B cell (primary cell): ENCODE results near the gene DNAJC1. TPM values are rescaled to one million over a fixed set of nuclear protein-coding genes. Genes with fewer than 3 reads are reported as not detected.

Experiments used
- ATAC-seq: fragments of 200-7000 bp; cut with Tn5 transposase; one replicate; pipeline ENCODE4 v1.10.0; 2021; ENCODE audit warnings: low read depth, mild to moderate bottlenecking, moderate number of reproducible peaks, moderate library complexity
- CTCF ChIA-PET: fragments of 350-600 bp; sonication (Branson Sonifier 250); formaldehyde crosslinking; loops from one replicate; lab custom pipeline; 2021; ENCODE audit warnings: antibody characterized with exemption, inconsistent platforms; lab: Charles Lee
- POLR2A ChIA-PET: fragments of 350-600 bp; sonication (Branson Sonifier 250); formaldehyde crosslinking; loops from one replicate; lab custom pipeline; 2021; ENCODE audit warnings: antibody characterized with exemption; lab: Charles Lee
- DNase-seq: peaks from one replicate; pipeline ENCODE4 v3.0.0; 2013
- H2AFZ ChIP-seq: 2 replicates; pipeline ENCODE4 v1.6.1; 2012; ENCODE audit warnings: mild to moderate bottlenecking, low read depth, low read length; ENCODE audit not compliant: insufficient read depth, poor library complexity, severe bottlenecking
- H3K27ac ChIP-seq, 2 donors: 1 replicate in 1 of 2; 2 replicates in 1 of 2; pipeline ENCODE4 v1.5.1; 2012 to 2013; ENCODE audit warnings: low read length in 2 of 2, mild to moderate bottlenecking in 2 of 2, moderate library complexity in 1 of 2
- H3K27me3 ChIP-seq, 4 experiments: fragments of 200-600 bp in 1 of 4; sonication (generic) in 1 of 4; replicated peaks in 1 of 4; 1 replicate in 2 of 4; 2 replicates in 2 of 4; pipeline versions ENCODE4 v1.6.1 to v1.7.0; 2013 to 2016; ENCODE audit warnings: low read length in 3 of 4, mild to moderate bottlenecking in 2 of 4, mixed read lengths in 1 of 4, moderate library complexity in 1 of 4; ENCODE audit not compliant: insufficient read depth in 4 of 4, control insufficient read depth in 3 of 4; ENCODE audit errors: control extremely low read depth in 1 of 4
- H3K36me3 ChIP-seq, 2 experiments: replicated peaks in 1 of 2; 1 replicate in 1 of 2; 2 replicates in 1 of 2; pipeline versions ENCODE4 v1.6.1 to v1.7.1; 2013; ENCODE audit warnings: low read length in 1 of 2; ENCODE audit not compliant: insufficient read depth in 2 of 2, control insufficient read depth in 1 of 2; ENCODE audit errors: control extremely low read depth in 1 of 2, extremely low read depth in 1 of 2
- H3K4me1 ChIP-seq, 2 donors: fragments of 200-600 bp in 1 of 2; sonication (generic) in 1 of 2; 1 replicate in 1 of 2; 2 replicates in 1 of 2; pipeline versions ENCODE4 v1.5.1 to v1.6.1; 2013 to 2017; ENCODE audit warnings: low read length in 2 of 2; ENCODE audit not compliant: control insufficient read depth in 2 of 2, insufficient read depth in 2 of 2
- H3K4me2 ChIP-seq: replicated peaks from 2 replicates; pipeline ENCODE3; 2012; ENCODE audit warnings: mild to moderate bottlenecking, low read depth, low read length; ENCODE audit not compliant: poor library complexity, severe bottlenecking
- H3K4me3 ChIP-seq, 5 experiments: fragments of 200-600 bp in 1 of 5; sonication (generic) in 1 of 5; 1 replicate in 3 of 5; 2 replicates in 2 of 5; pipeline versions ENCODE4 v1.5.1 to v1.7.0; 2011 to 2016; ENCODE audit warnings: low read length in 4 of 5, mild to moderate bottlenecking in 4 of 5, low read depth in 2 of 5, control low read depth in 1 of 5, moderate library complexity in 1 of 5; ENCODE audit not compliant: insufficient read depth in 1 of 5; ENCODE audit errors: control extremely low read depth in 1 of 5, extremely low read depth in 1 of 5
- H3K79me2 ChIP-seq: fragments of 200-600 bp; sonication (generic); one replicate; pipeline ENCODE4 v1.6.0; 2016; ENCODE audit warnings: low read length; ENCODE audit not compliant: control insufficient read depth, insufficient read depth
- H3K9ac ChIP-seq: fragments of 200-600 bp; sonication (generic); 2 replicates; pipeline ENCODE4 v1.6.1; 2017; ENCODE audit warnings: mild to moderate bottlenecking, low read length, moderate library complexity
- H3K9me3 ChIP-seq, 3 donors: one replicate each; pipeline versions ENCODE4 v1.6.1 to v1.7.1; 2013; ENCODE audit warnings: low read length in 2 of 3; ENCODE audit not compliant: control insufficient read depth in 2 of 3, insufficient read depth in 1 of 3; ENCODE audit errors: control extremely low read depth in 1 of 3
- H4K20me1 ChIP-seq: 2 replicates; pipeline ENCODE4 v1.6.0; 2012; ENCODE audit warnings: mild to moderate bottlenecking, low read length; ENCODE audit not compliant: insufficient read depth, control insufficient read depth, poor library complexity, severe bottlenecking
- H3K27ac Mint-ChIP-seq: one replicate; pipeline ENCODE4 v1.8.0; 2021; ENCODE audit warnings: mixed read lengths
- H3K27me3 Mint-ChIP-seq: one replicate; pipeline ENCODE4 v1.8.0; 2021; ENCODE audit warnings: mixed read lengths
- H3K4me1 Mint-ChIP-seq: one replicate; pipeline ENCODE4 v1.8.0; 2021; ENCODE audit warnings: mixed read lengths
- H3K4me3 Mint-ChIP-seq: one replicate; pipeline ENCODE4 v1.8.0; 2021; ENCODE audit warnings: mixed read lengths
- H3K9me3 Mint-ChIP-seq: one replicate; pipeline ENCODE4 v1.8.0; 2022; ENCODE audit warnings: mixed read lengths; ENCODE audit not compliant: insufficient read depth
- EZH2 ChIP-seq: IDR thresholded peaks from 2 replicates; pipeline ENCODE4 v1.6.1; 2012; ENCODE audit warnings: borderline replicate concordance, low read depth, mild to moderate bottlenecking, moderate library complexity, low read length; ENCODE audit not compliant: insufficient read depth, poor library complexity, severe bottlenecking
- WGBS: methylation state at CpG from one replicate; pipeline ENCODE4 v1.1.5; 2013; ENCODE audit warnings: missing lambda C conversion rate; ENCODE audit not compliant: insufficient coverage; 5-methylcytosine and 5-hydroxymethylcytosine counted together
- intact Hi-C: fragments of 100-400 bp; cut with micrococcal nuclease; formaldehyde crosslinking; loops from one replicate; pipeline ENCODE4 v1.10.0; 2022
- polyA plus RNA-seq: library from polyadenylated mRNA; depleted of rRNA; stranded (reverse); fragments of >200 nt; gene quantifications from 2 replicates; pipeline ENCODE4 v1.2.3, GENCODE V29; 2012
- total RNA-seq, 2 donors: library from RNA; stranded (reverse); fragments of 120-200 nt in 1 of 2; gene quantifications; 1 replicate in 1 of 2; 2 replicates in 1 of 2; pipeline versions ENCODE4 v1.2.3 to v1.2.4, GENCODE V29; 2013 to 2022
- TF ChIP-seq, protein P1 (sequence below): fragments of 200-600 bp; IDR thresholded peaks from one replicate; pipeline ENCODE4 v1.8.0; 2022; ENCODE audit warnings: antibody characterized with exemption, mild to moderate bottlenecking

Gene DNAJC1
- total and polyA plus RNA-seq, 2 donors (not counting 1 experiment from before 2014, with no cell fraction given) = 9.4 to 15.4 TPM

DNA sequence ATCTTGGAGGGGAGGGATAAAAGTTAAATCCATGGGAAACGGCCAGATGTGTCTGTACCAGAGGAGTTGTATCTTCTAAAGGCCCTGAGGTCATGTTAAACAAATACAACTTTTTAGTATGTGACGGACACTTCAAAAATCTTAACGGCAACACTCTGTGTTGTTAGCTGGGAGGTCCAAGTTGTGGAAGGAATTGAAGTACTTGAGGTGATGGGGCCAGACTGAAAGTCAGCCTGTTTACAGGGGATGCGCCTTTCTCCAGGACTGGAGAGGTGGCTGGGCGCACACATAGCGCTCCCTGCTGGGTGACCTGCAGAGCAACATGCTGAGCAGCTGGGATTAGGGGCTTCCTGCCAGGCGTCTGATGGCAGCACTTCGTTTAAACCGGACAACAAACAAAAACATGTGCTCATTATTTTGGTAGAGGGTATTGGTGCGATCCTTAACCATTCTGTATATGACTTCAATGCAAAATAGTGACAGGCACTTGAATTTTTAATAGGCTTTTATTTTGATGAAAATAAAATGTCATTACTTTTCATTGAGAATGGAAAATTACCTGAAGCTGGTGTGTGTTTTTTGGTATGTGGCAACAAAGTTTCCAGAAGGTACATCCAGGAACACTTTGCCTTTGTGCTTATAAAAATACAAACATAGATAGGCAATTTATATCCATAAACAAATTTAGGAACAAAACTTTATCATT is 271.3 kb downstream of the DNAJC1 start:
- no peak overlapping the region for H3K27ac Mint-ChIP-seq
- H2AFZ ChIP-seq = no peak overlapping the region
- CTCF ChIA-PET = interaction anchor here (1.1 to 2.0 kb wide), 5 partner anchors 9 to 565 kb away, joined by 3 to 8 read pairs (median 5); no protein-coding TSS in a partner anchor
- POLR2A ChIA-PET = interaction anchor here (0.5 kb wide), 1 partner anchor 235 kb away, joined by 5 read pairs; no protein-coding TSS in a partner anchor
- no peak overlapping the region for H3K4me3 ChIP-seq
- no peak overlapping the region for H3K9ac ChIP-seq
- 74% methylated on average over 6 of the region's 10 CpGs for WGBS
- H4K20me1 ChIP-seq = no peaks in the 10 kb centered on the region
- no peaks in the 10 kb centered on the region for H3K4me1 ChIP-seq
- no peak overlapping the region for H3K27ac ChIP-seq
- TF ChIP-seq, protein P1, sequence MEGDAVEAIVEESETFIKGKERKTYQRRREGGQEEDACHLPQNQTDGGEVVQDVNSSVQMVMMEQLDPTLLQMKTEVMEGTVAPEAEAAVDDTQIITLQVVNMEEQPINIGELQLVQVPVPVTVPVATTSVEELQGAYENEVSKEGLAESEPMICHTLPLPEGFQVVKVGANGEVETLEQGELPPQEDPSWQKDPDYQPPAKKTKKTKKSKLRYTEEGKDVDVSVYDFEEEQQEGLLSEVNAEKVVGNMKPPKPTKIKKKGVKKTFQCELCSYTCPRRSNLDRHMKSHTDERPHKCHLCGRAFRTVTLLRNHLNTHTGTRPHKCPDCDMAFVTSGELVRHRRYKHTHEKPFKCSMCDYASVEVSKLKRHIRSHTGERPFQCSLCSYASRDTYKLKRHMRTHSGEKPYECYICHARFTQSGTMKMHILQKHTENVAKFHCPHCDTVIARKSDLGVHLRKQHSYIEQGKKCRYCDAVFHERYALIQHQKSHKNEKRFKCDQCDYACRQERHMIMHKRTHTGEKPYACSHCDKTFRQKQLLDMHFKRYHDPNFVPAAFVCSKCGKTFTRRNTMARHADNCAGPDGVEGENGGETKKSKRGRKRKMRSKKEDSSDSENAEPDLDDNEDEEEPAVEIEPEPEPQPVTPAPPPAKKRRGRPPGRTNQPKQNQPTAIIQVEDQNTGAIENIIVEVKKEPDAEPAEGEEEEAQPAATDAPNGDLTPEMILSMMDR = peak; percentile 67
- TF ChIP-seq EZH2 = no peak
- DNase-seq = peak; percentile 53
- H3K36me3 ChIP-seq = peaks cover 4 to 43% of the 10 kb centered on the region in 2 experiments
- no peak overlapping the region for H3K4me2 ChIP-seq
- peak; percentile 31 for ATAC-seq
- no peaks in the 10 kb centered on the region for H3K27me3 ChIP-seq
- no peaks in the 10 kb centered on the region for H3K79me2 ChIP-seq
- H3K9me3 Mint-ChIP-seq = no peaks in the 10 kb centered on the region
- H3K27me3 Mint-ChIP-seq = no peaks in the 10 kb centered on the region
- no peaks in the 10 kb centered on the region for H3K4me1 Mint-ChIP-seq
- H3K9me3 ChIP-seq = no peaks in the 10 kb centered on the region
- no peak overlapping the region for H3K4me3 Mint-ChIP-seq
- intact Hi-C loops = loop anchor here (1.0 kb wide), 1 partner anchor 237 kb away; no protein-coding TSS in a partner anchor

DNA sequence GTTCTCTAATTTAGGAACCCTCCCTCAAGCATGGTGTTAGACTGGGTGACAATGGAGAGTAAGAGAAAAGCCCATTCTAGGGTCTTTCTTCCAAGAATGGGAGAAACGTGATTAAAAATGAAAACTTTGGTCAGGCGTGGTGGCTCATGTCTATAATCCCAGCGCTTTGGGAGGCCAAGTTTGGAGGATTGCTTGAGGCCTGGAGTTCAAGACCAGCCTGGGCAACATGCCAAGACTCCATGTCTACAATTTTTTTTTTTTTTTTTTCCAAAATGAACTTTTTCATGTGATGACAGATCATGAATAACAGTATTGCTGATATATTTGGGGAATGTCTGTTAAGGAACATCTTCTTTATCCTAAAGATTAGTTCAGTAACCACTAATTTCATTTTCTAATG is 274.9 kb downstream of the DNAJC1 start:
- Histone ChIP-seq H3K4me1 (no peaks in the 10 kb centered on the region), H3K36me3 (peaks cover 2 to 24% of the 10 kb centered on the region in 2 experiments), H3K9me3 (no peaks in the 10 kb centered on the region), H3K4me2 (no peak overlapping the region), H3K9ac (no peak overlapping the region), H3K27me3 (no peaks in the 10 kb centered on the region), H4K20me1 (no peaks in the 10 kb centered on the region), H3K4me3 (no peak overlapping the region), H2AFZ (no peak overlapping the region), H3K79me2 (no peaks in the 10 kb centered on the region), H3K27ac (no peak overlapping the region)
- TF ChIP-seq EZH2 = no peak
- TF ChIP-seq, protein P1 = no peak
- no peaks in the 10 kb centered on the region for H3K27me3 Mint-ChIP-seq
- intact Hi-C loops = no loop called here
- no peak overlapping the region for H3K4me3 Mint-ChIP-seq
- ChIA-PET POLR2A (no interaction called here), CTCF (interaction anchor here (0.6 to 1.2 kb wide), 2 partner anchors 233 to 242 kb away, joined by 3 read pairs; no protein-coding TSS in a partner anchor)
- ATAC-seq = no peak
- H3K9me3 Mint-ChIP-seq = no peaks in the 10 kb centered on the region
- H3K4me1 Mint-ChIP-seq = no peaks in the 10 kb centered on the region
- 83% methylated on average over 2 of the region's 3 CpGs for WGBS
- no peak overlapping the region for H3K27ac Mint-ChIP-seq
- DNase-seq = no peak
